Immature natural killer cell (primary cell): ENCODE results near the gene SSH2. TPM values are rescaled to one million over a fixed set of nuclear protein-coding genes. Genes with fewer than 3 reads are reported as not detected.
"Not testable (repeated sequence)": the region's sequence is repeated elsewhere in the genome, so short reads cannot be mapped to it uniquely, and the experiment has no call there.

Experiments used
- DNase-seq, 3 donors: peaks; one replicate each; pipeline ENCODE4 v3.0.0; 2022; ENCODE audit warnings: mixed read lengths in 1 of 3
- H3K27ac Mint-ChIP-seq, 6 donors: one replicate each; pipeline ENCODE4 v1.8.0; 2020; ENCODE audit warnings: mixed read lengths in 6 of 6, mild to moderate bottlenecking in 5 of 6, inconsistent platforms in 4 of 6, moderate library complexity in 3 of 6
- H3K27me3 Mint-ChIP-seq, 3 donors: one replicate each; pipeline ENCODE4 v1.8.0; 2020 to 2021; ENCODE audit warnings: low read depth in 3 of 3, mild to moderate bottlenecking in 3 of 3, mixed read lengths in 3 of 3, moderate library complexity in 3 of 3, inconsistent platforms in 1 of 3
- H3K36me3 Mint-ChIP-seq, 3 donors: one replicate each; pipeline ENCODE4 v1.8.0; 2020; ENCODE audit warnings: mixed read lengths in 3 of 3, inconsistent platforms in 2 of 3, mild to moderate bottlenecking in 2 of 3
- H3K4me1 Mint-ChIP-seq, 2 donors: one replicate each; pipeline ENCODE4 v1.8.0; 2020; ENCODE audit warnings: inconsistent platforms in 2 of 2, mild to moderate bottlenecking in 2 of 2, mixed read lengths in 2 of 2, moderate library complexity in 1 of 2
- H3K4me3 Mint-ChIP-seq, 5 donors: one replicate each; pipeline ENCODE4 v1.8.0; 2020; ENCODE audit warnings: mild to moderate bottlenecking in 5 of 5, mixed read lengths in 5 of 5, inconsistent platforms in 3 of 5, moderate library complexity in 3 of 5
- H3K9me3 Mint-ChIP-seq, 6 donors: one replicate each; pipeline ENCODE4 v1.8.0; 2020; ENCODE audit warnings: mild to moderate bottlenecking in 6 of 6, mixed read lengths in 6 of 6, inconsistent platforms in 4 of 6, moderate library complexity in 3 of 6
- polyA plus RNA-seq, 3 donors: library from polyadenylated mRNA; unstranded; fragments of 300-500 nt; fragmentation: Illumina TruSeq; gene quantifications; one replicate each; pipeline ENCODE4 v1.2.3, GENCODE V29; 2021

The SSH2 gene
- polyA plus RNA-seq, 3 donors from 2014 or later = 24.2 to 61.5 (median 25.3) TPM

DNA sequence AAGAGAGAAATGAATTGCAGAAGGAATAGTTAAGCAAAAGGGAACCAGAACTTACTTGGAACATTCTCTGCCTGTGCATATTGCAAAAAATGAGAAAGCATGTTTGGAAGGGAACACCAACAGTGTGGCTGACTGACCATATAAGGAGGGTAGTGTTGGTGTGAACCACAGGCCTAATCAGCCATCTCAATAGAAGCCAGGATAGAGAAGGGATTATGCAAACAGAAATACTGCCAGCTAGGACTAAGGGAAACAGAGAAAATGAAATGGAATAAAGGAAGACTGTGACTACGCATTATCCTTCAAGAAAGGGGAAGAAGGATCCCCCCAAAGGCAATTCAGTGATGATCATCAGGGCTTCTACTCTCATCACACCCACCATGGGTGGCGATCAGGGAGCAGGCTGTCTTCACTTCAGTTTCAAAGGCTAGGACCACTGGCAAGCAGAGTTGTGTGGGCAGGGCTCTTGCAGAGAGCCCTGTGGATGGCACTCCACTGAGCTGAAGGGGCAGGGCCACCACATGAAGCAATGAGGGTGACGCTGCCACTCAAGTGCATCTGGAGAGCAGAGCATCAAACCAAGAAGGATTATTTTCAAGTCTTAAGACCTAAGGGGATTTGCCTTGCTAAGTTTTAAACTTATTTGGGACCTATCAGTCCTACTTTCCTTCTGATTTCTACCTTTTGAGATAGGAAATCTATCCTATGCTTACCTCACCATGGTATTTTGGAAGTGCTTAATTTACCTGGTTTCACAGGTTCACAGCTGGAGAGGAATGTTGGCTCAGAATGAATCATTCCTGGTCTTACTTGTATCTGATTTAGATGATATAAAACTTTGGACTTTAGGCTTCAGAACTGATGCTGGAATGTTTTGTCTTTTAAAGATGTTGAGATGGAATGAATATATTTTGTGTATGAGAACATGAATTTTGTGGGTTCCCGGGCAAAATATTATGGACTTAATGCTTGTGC lies 140.5 kb downstream of the SSH2 start:
- Mint-ChIP-seq H3K4me3 (no peak overlapping the region), H3K27ac (peak overlapping the region in 1 of 6 donors; percentile 46), H3K9me3 (no peaks in the 10 kb centered on the region)

GRCh38 chr17:29787995-29788394 lies 142.0 kb downstream of the SSH2 start:
- Mint-ChIP-seq H3K4me3 (no peak overlapping the region), H3K27ac (no peak overlapping the region), H3K4me1 (peaks cover 0 to 6% of the 10 kb centered on the region in 2 donors), H3K36me3 (peaks cover 0 to 10% (median 0%) of the 10 kb centered on the region in 3 donors), H3K27me3 (peaks cover 0 to 2% (median 1%) of the 10 kb centered on the region in 3 donors), H3K9me3 (no peaks in the 10 kb centered on the region)
- DNase-seq = no peak

More for the DNA sequence above, 140.5 kb downstream of the SSH2 start:
- Mint-ChIP-seq H3K27me3 (peaks cover 0 to 2% (median 1%) of the 10 kb centered on the region in 3 donors), H3K4me1 (peaks cover 0 to 6% of the 10 kb centered on the region in 2 donors), H3K36me3 (peaks cover 0 to 10% (median 0%) of the 10 kb centered on the region in 3 donors)
- no peak for DNase-seq

DNA sequence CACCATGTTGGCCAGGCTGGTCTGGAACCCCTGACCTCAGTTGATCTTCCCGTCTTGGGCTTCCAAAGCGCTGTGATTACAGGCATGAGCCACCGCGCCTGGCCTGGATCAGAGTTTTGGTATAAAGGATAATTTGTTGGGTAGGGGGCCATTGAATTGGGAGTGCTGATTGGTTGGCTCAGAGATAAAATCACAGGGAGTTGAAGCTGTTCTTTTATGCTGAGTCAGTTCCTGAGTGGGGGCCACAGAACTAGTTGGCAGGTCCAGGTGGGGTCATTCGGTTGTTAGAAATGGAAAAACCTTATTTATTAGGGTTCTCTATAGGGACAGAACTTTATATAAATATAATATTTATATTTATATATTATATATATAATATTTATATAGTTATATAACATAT lies 147.1 kb downstream of the SSH2 start:
- no peak overlapping the region for H3K4me3 Mint-ChIP-seq
- peaks cover 0 to 4% (median 0%) of the 10 kb centered on the region in 3 donors for H3K36me3 Mint-ChIP-seq
- no peaks in the 10 kb centered on the region for H3K9me3 Mint-ChIP-seq
- H3K27ac Mint-ChIP-seq = peak overlapping the region in 1 of 6 donors; percentile 46
- peaks cover 9 to 10% of the 10 kb centered on the region in 2 donors for H3K4me1 Mint-ChIP-seq
- DNase-seq = no peak
- H3K27me3 Mint-ChIP-seq = peaks cover 0 to 1% (median 0%) of the 10 kb centered on the region in 3 donors

DNA sequence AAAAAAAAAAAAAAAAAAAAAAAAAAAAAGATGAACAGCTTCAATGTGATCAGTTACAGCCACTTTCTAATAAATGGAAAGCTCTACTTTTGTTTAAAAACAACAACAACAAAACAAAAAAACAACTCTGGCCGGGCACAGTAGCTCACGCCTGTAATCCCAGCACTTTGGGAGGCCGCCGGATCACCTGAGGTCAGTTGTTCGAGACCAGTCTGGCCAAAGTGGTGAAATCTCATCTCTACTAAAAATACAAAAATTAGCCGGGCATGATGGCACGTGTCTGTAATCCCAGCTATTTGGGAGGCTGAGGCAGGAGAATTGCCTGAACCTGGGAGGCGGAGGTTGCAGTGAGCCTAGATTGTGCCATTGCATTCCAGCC lies 150.2 kb downstream of the SSH2 start:
- H3K4me1 Mint-ChIP-seq = peaks cover 9 to 10% of the 10 kb centered on the region in 2 donors
- H3K27ac Mint-ChIP-seq, H3K4me3 Mint-ChIP-seq, DNase-seq, H3K9me3 Mint-ChIP-seq, H3K27me3 Mint-ChIP-seq, H3K36me3 Mint-ChIP-seq: not testable (repeated sequence)

DNA sequence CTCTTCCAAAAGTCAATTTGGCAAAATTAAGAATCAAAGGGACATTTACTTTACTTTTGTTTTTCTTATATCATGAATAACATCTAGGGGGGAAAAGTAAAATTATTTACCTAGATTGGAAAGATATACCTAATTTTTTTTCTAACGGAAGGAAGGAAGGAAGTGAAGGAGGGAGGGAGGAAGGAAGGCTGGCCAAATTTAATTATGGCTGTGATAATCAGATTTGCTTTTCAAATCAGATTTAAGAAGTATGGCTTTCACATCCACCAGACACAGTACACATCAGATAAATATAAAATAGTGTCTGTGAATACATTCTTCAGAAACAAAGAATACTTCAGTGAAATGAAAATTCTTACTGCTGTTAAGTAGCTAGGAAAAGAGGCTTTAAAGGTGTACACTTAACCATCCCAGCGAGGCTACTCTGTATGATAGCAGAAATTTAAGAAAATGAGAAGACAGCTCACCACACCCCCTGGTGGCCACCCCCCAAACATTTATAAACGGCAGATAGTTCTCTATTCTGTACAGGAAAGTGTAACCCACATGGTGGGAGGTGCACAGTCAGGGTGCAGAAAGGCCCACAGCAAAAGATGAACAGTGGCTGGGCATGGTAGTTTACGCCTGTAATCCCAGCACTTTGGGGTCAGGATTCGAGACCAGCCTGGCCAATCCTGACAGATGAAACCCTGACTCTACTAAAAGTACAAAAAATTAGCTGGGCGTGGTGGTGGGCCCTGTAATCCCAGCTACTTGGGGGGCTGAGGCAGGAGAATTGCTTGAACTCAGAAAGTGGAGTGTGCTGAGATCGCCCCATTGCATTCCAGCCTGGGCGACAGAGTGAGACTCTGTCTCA lies 150.8 kb downstream of the SSH2 start:
- no peak overlapping the region for H3K4me3 Mint-ChIP-seq
- H3K36me3 Mint-ChIP-seq = no peaks in the 10 kb centered on the region
- H3K27ac Mint-ChIP-seq = peak overlapping the region in 3 of 6 donors; percentile 17 to 66 (median 45)
- DNase-seq = peak; percentile 68 to 75 (median 71)
- peaks cover 9 to 10% of the 10 kb centered on the region in 2 donors for H3K4me1 Mint-ChIP-seq
- H3K27me3 Mint-ChIP-seq = peaks cover 0 to 2% (median 1%) of the 10 kb centered on the region in 3 donors
- no peaks in the 10 kb centered on the region for H3K9me3 Mint-ChIP-seq

DNA sequence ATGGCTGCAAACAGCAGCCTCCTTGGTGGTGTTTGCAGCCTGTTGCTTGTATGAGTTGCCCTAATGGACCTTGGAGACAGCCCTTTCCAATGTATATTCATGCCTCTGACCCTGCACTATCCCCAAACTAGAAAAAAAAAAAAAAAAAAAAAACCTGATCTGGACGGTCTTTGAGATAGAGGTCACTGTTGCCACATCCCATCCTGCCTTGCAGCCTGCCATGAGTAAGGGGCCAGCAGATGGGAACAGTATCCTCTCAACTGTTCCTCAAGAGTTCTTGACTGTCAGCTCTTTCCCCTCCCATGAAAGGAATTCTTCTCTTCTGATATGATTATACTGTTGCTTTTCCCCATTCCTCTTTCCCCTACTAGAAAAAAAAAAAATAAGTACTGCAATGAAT lies 152.4 kb downstream of the SSH2 start:
- H3K36me3 Mint-ChIP-seq = no peaks in the 10 kb centered on the region
- H3K4me3 Mint-ChIP-seq = no peak overlapping the region
- H3K27ac Mint-ChIP-seq = no peak overlapping the region
- DNase-seq = no peak
- peaks cover 9 to 10% of the 10 kb centered on the region in 2 donors for H3K4me1 Mint-ChIP-seq
- peaks cover 0 to 2% (median 1%) of the 10 kb centered on the region in 3 donors for H3K27me3 Mint-ChIP-seq
- no peaks in the 10 kb centered on the region for H3K9me3 Mint-ChIP-seq

GRCh38 chr17:29776026-29776425 lies 154.0 kb downstream of the SSH2 start:
- H3K9me3 Mint-ChIP-seq = no peaks in the 10 kb centered on the region

GRCh38 chr17:29772981-29773380 lies 157.0 kb downstream of the SSH2 start:
- peaks cover 0 to 2% (median 0%) of the 10 kb centered on the region in 3 donors for H3K27me3 Mint-ChIP-seq

More at GRCh38 chr17:29776026-29776425, 154.0 kb downstream of the SSH2 start:
- Mint-ChIP-seq H3K4me3 (no peak overlapping the region), H3K27me3 (peaks cover 0 to 2% (median 1%) of the 10 kb centered on the region in 3 donors), H3K27ac (no peak overlapping the region), H3K4me1 (peaks cover 7 to 10% of the 10 kb centered on the region in 2 donors), H3K36me3 (no peaks in the 10 kb centered on the region)
- DNase-seq = no peak

GRCh38 chr17:29771546-29771945 lies 158.5 kb downstream of the SSH2 start:
- Mint-ChIP-seq H3K9me3 (no peaks in the 10 kb centered on the region), H3K36me3 (no peaks in the 10 kb centered on the region), H3K4me3 (no peak overlapping the region), H3K4me1 (no peaks in the 10 kb centered on the region), H3K27me3 (peaks cover 0 to 2% (median 0%) of the 10 kb centered on the region in 3 donors), H3K27ac (peak overlapping the region in 3 of 6 donors; percentile 12 to 28 (median 18))
- no peak for DNase-seq

More at GRCh38 chr17:29772981-29773380, 157.0 kb downstream of the SSH2 start:
- no peak for DNase-seq
- Mint-ChIP-seq H3K36me3 (no peaks in the 10 kb centered on the region), H3K4me1 (no peaks in the 10 kb centered on the region), H3K4me3 (no peak overlapping the region), H3K9me3 (no peaks in the 10 kb centered on the region), H3K27ac (peak overlapping the region in 1 of 6 donors; percentile 3)

DNA sequence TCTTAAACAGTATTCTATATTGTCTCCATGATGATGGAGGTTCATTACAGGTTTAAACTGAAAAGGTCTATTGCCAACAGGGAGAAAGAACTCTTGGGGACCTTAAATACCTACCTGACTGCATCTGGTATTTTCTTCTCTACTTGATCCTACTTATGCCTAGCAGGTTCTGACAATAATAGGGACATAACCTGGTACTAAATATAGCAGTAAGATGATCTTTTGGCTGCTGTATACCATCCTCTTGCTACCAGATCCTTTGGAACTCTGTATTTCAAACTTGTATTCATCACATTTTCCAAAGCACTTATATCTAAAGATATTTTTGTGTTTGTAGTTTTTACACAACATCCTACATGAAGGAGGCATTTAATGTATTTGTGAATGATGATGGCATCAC lies 160.8 kb downstream of the SSH2 start:
- DNase-seq = no peak
- Mint-ChIP-seq H3K9me3 (no peaks in the 10 kb centered on the region), H3K36me3 (no peaks in the 10 kb centered on the region), H3K27ac (no peak overlapping the region), H3K27me3 (no peaks in the 10 kb centered on the region), H3K4me3 (no peak overlapping the region), H3K4me1 (no peaks in the 10 kb centered on the region)

GRCh38 chr17:29766796-29767327 lies 163.2 kb downstream of the SSH2 start:
- no peaks in the 10 kb centered on the region for H3K36me3 Mint-ChIP-seq
- no peaks in the 10 kb centered on the region for H3K9me3 Mint-ChIP-seq
- DNase-seq = no peak
- peaks cover 3 to 10% of the 10 kb centered on the region in 2 donors for H3K4me1 Mint-ChIP-seq
- H3K4me3 Mint-ChIP-seq = no peak overlapping the region
- no peak overlapping the region for H3K27ac Mint-ChIP-seq
- H3K27me3 Mint-ChIP-seq = peaks cover 0 to 2% (median 1%) of the 10 kb centered on the region in 3 donors

DNA sequence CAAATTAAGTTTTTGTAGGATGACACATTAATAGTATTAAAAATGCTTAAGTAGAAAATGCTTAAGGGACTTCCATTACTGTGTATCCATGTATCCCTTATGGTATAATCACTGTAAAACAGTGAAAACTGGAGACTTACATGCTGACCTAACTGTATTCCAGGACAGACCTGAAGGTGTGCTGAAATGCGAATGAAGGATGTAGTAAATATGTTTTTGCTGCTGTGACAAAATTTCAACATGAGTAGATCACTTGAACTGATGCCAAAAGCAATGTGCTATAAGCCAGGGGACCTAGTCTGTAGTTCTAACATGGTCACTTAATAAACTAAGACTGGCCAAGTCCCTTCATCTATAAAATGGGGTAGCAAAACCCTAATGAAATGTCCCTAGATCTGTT lies 165.3 kb downstream of the SSH2 start:
- Mint-ChIP-seq H3K4me3 (no peak overlapping the region), H3K36me3 (no peaks in the 10 kb centered on the region), H3K4me1 (peaks cover 15 to 25% of the 10 kb centered on the region in 2 donors), H3K27ac (no peak overlapping the region), H3K27me3 (peaks cover 5 to 17% (median 15%) of the 10 kb centered on the region in 3 donors), H3K9me3 (no peaks in the 10 kb centered on the region)
- DNase-seq = no peak

GRCh38 chr17:29764217-29764616 lies 165.8 kb downstream of the SSH2 start:
- Mint-ChIP-seq H3K36me3 (no peaks in the 10 kb centered on the region), H3K27ac (no peak overlapping the region), H3K4me1 (peaks cover 20 to 30% of the 10 kb centered on the region in 2 donors), H3K27me3 (peaks cover 5 to 17% (median 17%) of the 10 kb centered on the region in 3 donors), H3K4me3 (no peak overlapping the region), H3K9me3 (no peaks in the 10 kb centered on the region)
- no peak for DNase-seq
